HepG2 (cell line): ENCODE data around the gene CIAPIN1. TPM values are rescaled to one million over a fixed set of nuclear protein-coding genes. Genes with fewer than 3 reads are reported as not detected.

Source experiments
- DNMT3B ChIP-seq: conservative IDR thresholded peaks from 2 replicates; pipeline ENCODE4 v1.6.1; 2016; ENCODE audit warnings: missing biosample characterization, control low read depth
- FOXO4 ChIP-seq: sonication (generic); formaldehyde crosslinking; conservative IDR thresholded peaks from 2 replicates; pipeline ENCODE4 v1.8.1; 2023; ENCODE audit warnings: missing genetic modification reagents
- GTF3A ChIP-seq: sonication (generic); formaldehyde crosslinking; conservative IDR thresholded peaks from 2 replicates; pipeline ENCODE4 v1.4.0; 2020; ENCODE audit warnings: mild to moderate bottlenecking, missing genetic modification reagents
- NCOA5 ChIP-seq: sonication (generic); formaldehyde crosslinking; IDR thresholded peaks from 2 replicates; pipeline ENCODE4 v1.4.0; 2020; ENCODE audit warnings: missing genetic modification reagents
- NFATC3 ChIP-seq: sonication (generic); formaldehyde crosslinking; IDR thresholded peaks from 2 replicates; pipeline ENCODE4 v1.5.1; 2020; ENCODE audit warnings: mild to moderate bottlenecking, missing genetic modification reagents
- PREB ChIP-seq: sonication (generic); formaldehyde crosslinking; IDR thresholded peaks from 2 replicates; pipeline ENCODE4 v1.4.0; 2020; ENCODE audit warnings: missing genetic modification reagents
- RBM22 ChIP-seq: fragments of 200-400 bp; formaldehyde crosslinking; optimal IDR thresholded peaks from 2 replicates; pipeline ENCODE3; 2017; ENCODE audit warnings: mild to moderate bottlenecking, low read length, moderate library complexity
- TBL1XR1 ChIP-seq: fragments of 150-350 bp; IDR thresholded peaks from 2 replicates; pipeline ENCODE4 v1.6.1; 2014; ENCODE audit warnings: borderline replicate concordance, low read length; ENCODE audit not compliant: partially characterized antibody
- ZBTB40 ChIP-seq, 2 experiments: fragments of 450-650 bp in 1 of 2; sonication (generic) in 1 of 2; formaldehyde crosslinking in 1 of 2; IDR thresholded peaks; 2 replicates each; pipeline versions ENCODE4 v1.6.1 to v1.8.0; 2016 to 2022; ENCODE audit warnings: antibody characterized with exemption in 1 of 2, mild to moderate bottlenecking in 1 of 2, missing genetic modification reagents in 1 of 2
- ZNF136 ChIP-seq: sonication (generic); formaldehyde crosslinking; IDR thresholded peaks from 2 replicates; pipeline ENCODE4 v1.8.1; 2022; ENCODE audit warnings: low read depth, mild to moderate bottlenecking, moderate library complexity, missing genetic modification reagents
- ZNF441 ChIP-seq: sonication (generic); formaldehyde crosslinking; IDR thresholded peaks from 2 replicates; pipeline ENCODE4 v1.7.0; 2021; ENCODE audit warnings: missing genetic modification reagents, borderline replicate concordance
- ZNF660 ChIP-seq: sonication (generic); formaldehyde crosslinking; IDR thresholded peaks from 2 replicates; pipeline ENCODE4 v1.5.1; 2020; ENCODE audit warnings: mild to moderate bottlenecking, low read depth, missing genetic modification reagents, borderline replicate concordance
- ZNF891 ChIP-seq: sonication (generic); formaldehyde crosslinking; IDR thresholded peaks from 2 replicates; pipeline ENCODE4 v1.5.0; 2020; ENCODE audit warnings: mild to moderate bottlenecking, missing genetic modification reagents
- polyA plus RNA-seq, 8 experiments: library from polyadenylated mRNA; depleted of rRNA in 3 of 8; stranded (reverse) in 7 of 8; unstranded in 1 of 8; fragments of >200 nt; fragmentation: Illumina TruSeq in 4 of 8; extraction: Trizol in 4 of 8; gene quantifications; 2 replicates each; pipeline versions ENCODE4 v1.2.1 to v1.2.3, GENCODE V29; 2011 to 2016; ENCODE audit warnings: low read depth in 4 of 8, missing spikeins in 1 of 8, mixed read lengths in 1 of 8; ENCODE audit not compliant: insufficient read depth in 1 of 8
- total RNA-seq, 5 experiments: library from RNA; depleted of rRNA; stranded (reverse); fragments of >200 nt; fragmentation: Illumina TruSeq; extraction: Trizol; gene quantifications; 2 replicates each; pipeline ENCODE4 v1.2.3, GENCODE V29; 2016; ENCODE audit warnings: low read depth in 1 of 5
- TF ChIP-seq, protein P1 (sequence below): sonication (generic); formaldehyde crosslinking; IDR thresholded peaks from 2 replicates; pipeline ENCODE4 v1.4.0; 2020; ENCODE audit warnings: mild to moderate bottlenecking, missing genetic modification reagents
- TF ChIP-seq, protein P2 (sequence below): sonication (generic); formaldehyde crosslinking; IDR thresholded peaks from 2 replicates; pipeline ENCODE4 v1.4.0; 2020; ENCODE audit warnings: missing genetic modification reagents

The CIAPIN1 gene
- total and polyA plus RNA-seq, 2 of the 13 experiments (the other 11 are each of a cell fraction or from before 2014, with no cell fraction given): 69.3 to 89.7 TPM

- no peak for TF ChIP-seq ZBTB40 (IDR thresholded peaks at IDR 0.05)
- peak; percentile 79 for TF ChIP-seq ZBTB40 (CRISPR knock-in tag; IDR thresholded peaks at IDR 0.05)
- TF ChIP-seq, protein P1, sequence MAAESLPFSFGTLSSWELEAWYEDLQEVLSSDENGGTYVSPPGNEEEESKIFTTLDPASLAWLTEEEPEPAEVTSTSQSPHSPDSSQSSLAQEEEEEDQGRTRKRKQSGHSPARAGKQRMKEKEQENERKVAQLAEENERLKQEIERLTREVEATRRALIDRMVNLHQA: no peak
- TF ChIP-seq NFATC3: peak; percentile 75; the same call in 1 of the 2 replicates
- no peak for TF ChIP-seq PREB
- TF ChIP-seq DNMT3B: 0 out of 2 replicates have a peak, but pooled peaks have one; percentile 10
- no peak for TF ChIP-seq FOXO4 (CRISPR knock-in tag)
- TF ChIP-seq NCOA5 (CRISPR knock-in tag): no peak
- TF ChIP-seq ZNF441: peak; percentile 76
- TF ChIP-seq ZNF891 (CRISPR knock-in tag): peak; percentile 79; the same call in 1 of the 2 replicates
- TF ChIP-seq RBM22: no peak
- peak; percentile 63 for TF ChIP-seq TBL1XR1
- TF ChIP-seq GTF3A (CRISPR knock-in tag): peak; percentile 97; the same call in 1 of the 2 replicates
- TF ChIP-seq ZNF660 (CRISPR knock-in tag): no peak
- TF ChIP-seq, protein P2, sequence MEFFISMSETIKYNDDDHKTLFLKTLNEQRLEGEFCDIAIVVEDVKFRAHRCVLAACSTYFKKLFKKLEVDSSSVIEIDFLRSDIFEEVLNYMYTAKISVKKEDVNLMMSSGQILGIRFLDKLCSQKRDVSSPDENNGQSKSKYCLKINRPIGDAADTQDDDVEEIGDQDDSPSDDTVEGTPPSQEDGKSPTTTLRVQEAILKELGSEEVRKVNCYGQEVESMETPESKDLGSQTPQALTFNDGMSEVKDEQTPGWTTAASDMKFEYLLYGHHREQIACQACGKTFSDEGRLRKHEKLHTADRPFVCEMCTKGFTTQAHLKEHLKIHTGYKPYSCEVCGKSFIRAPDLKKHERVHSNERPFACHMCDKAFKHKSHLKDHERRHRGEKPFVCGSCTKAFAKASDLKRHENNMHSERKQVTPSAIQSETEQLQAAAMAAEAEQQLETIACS: peak; percentile 64; the same call in 1 of the 2 replicates
- 0 out of 2 replicates have a peak, but pooled peaks have one; percentile 94 for TF ChIP-seq ZNF136 (CRISPR knock-in tag)
Observed at GRCh38 chr16:57447186-57447962, at the start of gene CIAPIN1, which contains the start of gene COQ9 (continued).
